GM18909 (cell line): Measurements from ENCODE around the gene TTC9C.
"Not testable (repeated sequence)": the region's sequence is repeated elsewhere in the genome, so short reads cannot be mapped to it uniquely, and the experiment has no call there.

Source experiments
- ATAC-seq: cut with Tn5 transposase; IDR thresholded peaks from one replicate; pipeline ENCODE4 v1.9.1; 2021; ENCODE audit warnings: mild to moderate bottlenecking; ENCODE audit not compliant: unreplicated experiment, poor library complexity

TTC9C gene

GRCh38 chr11:62709247-62710000 lies 18.9 kb upstream of the TTC9C start:
- ATAC-seq = peak; percentile 64

GRCh38 chr11:62710001-62710345 lies 18.3 kb upstream of the TTC9C start:
- no peak for ATAC-seq

GRCh38 chr11:62712276-62712812 lies 15.9 kb upstream of the TTC9C start:
- no peak for ATAC-seq

GRCh38 chr11:62712861-62713260 lies 15.4 kb upstream of the TTC9C start:
- ATAC-seq = no peak

- no peak for ATAC-seq
Observed at GRCh38 chr11:62713343-62713742, 14.9 kb upstream of the TTC9C start.

GRCh38 chr11:62715150-62716130 lies 12.8 kb upstream of the TTC9C start:
- no peak for ATAC-seq

GRCh38 chr11:62716206-62716605 lies 12.1 kb upstream of the TTC9C start:
- no peak for ATAC-seq

GRCh38 chr11:62716816-62717215 lies 11.5 kb upstream of the TTC9C start:
- no peak for ATAC-seq

- ATAC-seq = no peak
Observed at GRCh38 chr11:62719302-62719978, 8.8 kb upstream of the TTC9C start.

GRCh38 chr11:62721994-62722393 lies 6.3 kb upstream of the TTC9C start:
- no peak for ATAC-seq

GRCh38 chr11:62724171-62724570 lies 4.1 kb upstream of the TTC9C start:
- no peak for ATAC-seq

GRCh38 chr11:62725646-62726045 lies 2.6 kb upstream of the TTC9C start:
- no peak for ATAC-seq

GRCh38 chr11:62726156-62726914 lies 2.0 kb upstream of the TTC9C start:
- ATAC-seq = no peak

GRCh38 chr11:62726915-62727164 lies 1.4 kb upstream of the TTC9C start:
- no peak for ATAC-seq

- peak; percentile 76 for ATAC-seq
Observed at GRCh38 chr11:62727165-62727871, 968 bp upstream of the TTC9C start, which contains the start of gene HNRNPUL2. HNRNPUL2 (minus strand) TSS chr11:62727457; CDS start chr11:62727156, 301 bp downstream.

- ATAC-seq = peak; percentile 63
Observed at GRCh38 chr11:62727872-62728170, 465 bp upstream of the TTC9C start.

GRCh38 chr11:62730076-62730475 lies 1.8 kb downstream of the TTC9C start:
- ATAC-seq = not testable (repeated sequence)

- no peak for ATAC-seq
Observed at GRCh38 chr11:62732830-62733229, 4.5 kb downstream of the TTC9C start.

GRCh38 chr11:62737196-62737595 lies 8.9 kb downstream of the TTC9C start:
- no peak for ATAC-seq
